HL-60 (cell line): Measurements from ENCODE around the gene PDE8B.

Source experiments
- DNase-seq, 2 experiments: peaks; one replicate each; pipeline ENCODE4 v3.0.0-alpha.2; 2010 to 2020; ENCODE audit warnings: low read depth in 1 of 2, low spot score in 1 of 2
- H3K27ac ChIP-seq: fragments of 250-450 bp; sonication (Bioruptor Pico); replicated peaks from 2 replicates; pipeline ENCODE4 v1.5.1; 2020; ENCODE audit warnings: mild to moderate bottlenecking, moderate library complexity
- H3K27me3 ChIP-seq: fragments of 250-450 bp; sonication (Bioruptor Pico); 2 replicates; pipeline ENCODE4 v1.5.1; 2021; ENCODE audit warnings: mild to moderate bottlenecking, moderate library complexity; ENCODE audit not compliant: insufficient read depth, poor library complexity, severe bottlenecking
- H3K4me3 ChIP-seq: replicated peaks from 2 replicates; pipeline ENCODE4 v1.5.1; 2011; ENCODE audit warnings: mild to moderate bottlenecking, control low read depth, low read length; ENCODE audit not compliant: insufficient read depth
- CTCF ChIP-seq: IDR thresholded peaks from one replicate; pipeline ENCODE4 v1.5.1; 2011; ENCODE audit warnings: low read length, control low read depth, inconsistent platforms; ENCODE audit not compliant: insufficient read depth
- GABPA ChIP-seq: IDR thresholded peaks from 2 replicates; pipeline ENCODE4 v1.6.1; 2012; ENCODE audit warnings: low read depth
- POLR2AphosphoS5 ChIP-seq: IDR thresholded peaks from 2 replicates; pipeline ENCODE4 v1.6.1; 2012; ENCODE audit warnings: low read depth
- REST ChIP-seq: IDR thresholded peaks from 2 replicates; pipeline ENCODE4 v1.6.1; 2012; ENCODE audit warnings: low read depth; ENCODE audit not compliant: insufficient replicate concordance
- SPI1 ChIP-seq: IDR thresholded peaks from 2 replicates; pipeline ENCODE4 v1.6.1; 2012; ENCODE audit warnings: low read depth, mild to moderate bottlenecking, borderline replicate concordance

PDE8B gene

GRCh38 chr5:77170196-77170890 is 40.1 kb upstream of the PDE8B start:
- Histone ChIP-seq H3K27ac (no peak overlapping the region), H3K27me3 (no peaks in the 10 kb centered on the region), H3K4me3 (no peak overlapping the region)
- DNase-seq: no peak
- no peak for TF ChIP-seq POLR2AphosphoS5
- TF ChIP-seq SPI1: no peak
- TF ChIP-seq CTCF: no peak
- no peak for TF ChIP-seq GABPA
- no peak for TF ChIP-seq REST

- no peak overlapping the region for H3K4me3 ChIP-seq
- no peak for TF ChIP-seq REST
- TF ChIP-seq SPI1: no peak
- TF ChIP-seq POLR2AphosphoS5: no peak
- no peak for TF ChIP-seq GABPA
- no peak for TF ChIP-seq CTCF
- no peak overlapping the region for H3K27ac ChIP-seq
- no peaks in the 10 kb centered on the region for H3K27me3 ChIP-seq
- no peak for DNase-seq
Observed at GRCh38 chr5:77171141-77171910, 39.2 kb upstream of the PDE8B start.

- no peak overlapping the region for H3K27ac ChIP-seq
- TF ChIP-seq CTCF (no peak), GABPA (no peak), SPI1 (no peak), POLR2AphosphoS5 (no peak), REST (no peak)
- no peak for DNase-seq
- H3K4me3 ChIP-seq: no peak overlapping the region
- H3K27me3 ChIP-seq: no peaks in the 10 kb centered on the region
Observed at GRCh38 chr5:77172713-77173328, 37.7 kb upstream of the PDE8B start.
